ENCODE data around the gene COL1A2.

- TF ChIP-seq POLR2A (IDR thresholded peaks at IDR 0.05; ENCODE audit: low read depth, low read length) (no peak), TAF1 (IDR thresholded peaks at IDR 0.05; ENCODE audit: borderline replicate concordance, low read depth, low read length) (no peak), POLR2AphosphoS5 (IDR thresholded peaks at IDR 0.05; ENCODE audit: low read depth, low read length) (no peak)
These were observed 10.4 kb upstream of the COL1A2 start for GRCh38 chr7:94384315-94384714.
